ENCODE measurements around the gene LTBP1.

GRCh38 chr2:33435518-33435917, 488.8 kb downstream of the LTBP1 start:
- TF ChIP-seq CTCF (IDR thresholded peaks at IDR 0.05) (no peak), POLR2A (IDR thresholded peaks at IDR 0.05) (no peak)

Measured in adrenal gland (tissue), 5 donors.